Brain microvascular endothelial cell (primary cell): Measurements from ENCODE around the gene NOTO.

Source experiments
- DNase-seq: peaks from one replicate; pipeline ENCODE4 v3.0.0-alpha.2; 2020
- H3K27ac ChIP-seq: fragments of 250-450 bp; sonication (Bioruptor Pico); 2 replicates; pipeline ENCODE4 v1.5.1; 2020; ENCODE audit warnings: mild to moderate bottlenecking, moderate library complexity
- H3K27me3 ChIP-seq: fragments of 250-450 bp; sonication (Bioruptor Pico); replicated peaks from 2 replicates; pipeline ENCODE4 v1.5.1; 2020; ENCODE audit warnings: mild to moderate bottlenecking
- H3K36me3 ChIP-seq: fragments of 250-450 bp; sonication (Bioruptor Pico); replicated peaks from 2 replicates; pipeline ENCODE4 v1.5.1; 2020; ENCODE audit warnings: mild to moderate bottlenecking
- H3K4me3 ChIP-seq: 2 replicates; pipeline ENCODE4 v1.5.1; 2011; ENCODE audit warnings: low read depth, mild to moderate bottlenecking, control low read depth, low read length, moderate library complexity
- in situ Hi-C: cut with HindIII; loops from 2 replicates; pipeline ENCODE4 v1.10.0; 2017; ENCODE audit warnings: low sequenced_read_pairs, low pct_ligation_motif_present
- TF ChIP-seq, protein P1 (sequence below): IDR thresholded peaks from 2 replicates; pipeline ENCODE4 v1.5.1; 2011; ENCODE audit warnings: low read depth, mild to moderate bottlenecking, moderate library complexity, low read length, control low read depth, inconsistent platforms; ENCODE audit errors: missing control alignments

Gene NOTO

DNA sequence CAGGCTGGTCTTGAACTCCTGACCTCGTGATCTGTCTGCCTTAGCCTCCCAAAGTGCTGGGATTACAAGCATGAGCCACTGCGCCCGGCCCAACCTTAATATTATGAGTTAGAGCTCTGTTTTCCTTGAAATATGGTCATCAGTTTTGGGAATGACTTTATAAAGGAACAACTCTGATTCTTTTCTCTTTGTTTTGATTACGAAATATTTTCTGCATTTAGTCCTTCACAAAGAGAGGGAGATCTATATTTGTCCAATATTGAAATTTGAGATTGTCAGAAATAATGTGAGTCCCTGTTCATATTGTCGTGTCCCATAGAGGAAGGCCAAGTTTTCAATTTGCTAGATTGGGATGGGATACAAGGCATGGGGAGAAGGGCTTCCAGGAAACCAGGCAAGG lies 14.8 kb downstream of the NOTO start:
- Histone ChIP-seq H3K27me3 (no peaks in the 10 kb centered on the region), H3K36me3 (peaks cover 5% of the 10 kb centered on the region), H3K27ac (no peak overlapping the region), H3K4me3 (no peak overlapping the region)
- no peak for DNase-seq
- in situ Hi-C loops, result no loop called here
- TF ChIP-seq, protein P1, sequence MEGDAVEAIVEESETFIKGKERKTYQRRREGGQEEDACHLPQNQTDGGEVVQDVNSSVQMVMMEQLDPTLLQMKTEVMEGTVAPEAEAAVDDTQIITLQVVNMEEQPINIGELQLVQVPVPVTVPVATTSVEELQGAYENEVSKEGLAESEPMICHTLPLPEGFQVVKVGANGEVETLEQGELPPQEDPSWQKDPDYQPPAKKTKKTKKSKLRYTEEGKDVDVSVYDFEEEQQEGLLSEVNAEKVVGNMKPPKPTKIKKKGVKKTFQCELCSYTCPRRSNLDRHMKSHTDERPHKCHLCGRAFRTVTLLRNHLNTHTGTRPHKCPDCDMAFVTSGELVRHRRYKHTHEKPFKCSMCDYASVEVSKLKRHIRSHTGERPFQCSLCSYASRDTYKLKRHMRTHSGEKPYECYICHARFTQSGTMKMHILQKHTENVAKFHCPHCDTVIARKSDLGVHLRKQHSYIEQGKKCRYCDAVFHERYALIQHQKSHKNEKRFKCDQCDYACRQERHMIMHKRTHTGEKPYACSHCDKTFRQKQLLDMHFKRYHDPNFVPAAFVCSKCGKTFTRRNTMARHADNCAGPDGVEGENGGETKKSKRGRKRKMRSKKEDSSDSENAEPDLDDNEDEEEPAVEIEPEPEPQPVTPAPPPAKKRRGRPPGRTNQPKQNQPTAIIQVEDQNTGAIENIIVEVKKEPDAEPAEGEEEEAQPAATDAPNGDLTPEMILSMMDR, result no peak

GRCh38 chr2:73217826-73218225 lies 15.5 kb downstream of the NOTO start:
- in situ Hi-C loops, result no loop called here
- TF ChIP-seq, protein P1, result no peak
- Histone ChIP-seq H3K4me3 (no peak overlapping the region), H3K27ac (no peak overlapping the region), H3K36me3 (peaks cover 7% of the 10 kb centered on the region), H3K27me3 (no peaks in the 10 kb centered on the region)
- DNase-seq, result no peak

GRCh38 chr2:73218298-73218697 lies 15.9 kb downstream of the NOTO start:
- DNase-seq, result peak; percentile 23
- Histone ChIP-seq H3K4me3 (no peak overlapping the region), H3K36me3 (peaks cover 10% of the 10 kb centered on the region), H3K27ac (no peak overlapping the region), H3K27me3 (no peaks in the 10 kb centered on the region)
- TF ChIP-seq, protein P1, result no peak
- in situ Hi-C loops, result no loop called here

GRCh38 chr2:73223821-73224220 lies 21.4 kb downstream of the NOTO start:
- TF ChIP-seq, protein P1, result no peak
- Histone ChIP-seq H3K4me3 (no peak overlapping the region), H3K36me3 (peaks cover 27% of the 10 kb centered on the region), H3K27me3 (no peaks in the 10 kb centered on the region), H3K27ac (no peak overlapping the region)
- DNase-seq, result no peak
- in situ Hi-C loops, result no loop called here

DNA sequence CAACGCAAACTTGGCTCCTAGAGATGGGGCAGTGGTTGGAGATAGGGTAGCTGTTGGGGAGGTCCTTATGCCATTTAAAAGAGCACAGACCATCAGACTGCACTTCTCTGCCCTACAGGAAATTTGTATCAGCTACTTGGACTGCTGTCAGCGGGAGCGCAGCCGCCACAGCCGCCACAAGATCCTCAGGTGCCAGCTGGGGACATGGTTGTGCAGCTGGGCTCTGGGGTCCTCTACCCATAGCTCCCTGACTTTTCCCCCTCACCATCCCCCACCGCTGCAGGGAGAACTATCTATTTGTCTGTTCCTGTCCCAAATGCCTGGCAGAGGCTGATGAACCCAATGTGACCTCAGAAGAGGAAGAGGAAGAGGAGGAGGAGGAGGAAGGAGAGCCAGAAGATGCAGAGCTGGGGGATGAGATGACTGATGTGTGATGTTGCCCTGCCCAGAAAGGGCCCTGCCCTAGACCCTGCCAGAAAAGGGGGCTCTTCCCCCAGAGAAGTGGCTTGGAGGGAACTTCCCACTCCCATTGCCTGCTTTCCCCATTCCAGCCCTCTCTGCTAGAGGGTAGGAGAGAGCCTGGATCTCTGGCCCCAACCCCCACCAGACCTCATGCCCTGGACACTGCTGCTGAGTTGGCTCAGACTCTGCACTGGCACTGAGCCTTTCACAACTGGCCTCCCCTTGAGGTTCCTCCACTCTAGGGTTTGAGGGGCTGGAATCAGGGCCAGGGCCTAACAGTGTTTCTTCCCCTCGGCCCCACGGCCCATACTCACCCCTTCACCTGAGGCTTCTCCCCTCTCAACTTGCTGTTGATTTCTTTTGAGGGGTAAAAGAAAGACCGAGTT lies 23.4 kb downstream of the NOTO start:
- TF ChIP-seq, protein P1, result no peak
- H3K27me3 ChIP-seq, result no peaks in the 10 kb centered on the region
- in situ Hi-C loops, result no loop called here
- no peak for DNase-seq
- no peak overlapping the region for H3K27ac ChIP-seq
- H3K4me3 ChIP-seq, result no peak overlapping the region
- H3K36me3 ChIP-seq, result peaks cover 25% of the 10 kb centered on the region

GRCh38 chr2:73227086-73227485 lies 24.7 kb downstream of the NOTO start:
- TF ChIP-seq, protein P1, result no peak
- in situ Hi-C loops, result no loop called here
- Histone ChIP-seq H3K4me3 (no peak overlapping the region), H3K27ac (no peak overlapping the region), H3K36me3 (peaks cover 22% of the 10 kb centered on the region), H3K27me3 (no peaks in the 10 kb centered on the region)
- no peak for DNase-seq
